Astrocyte (in vitro differentiated cells and primary cell): Measurements from ENCODE around the gene S100A9. TPM values are rescaled to one million over a fixed set of nuclear protein-coding genes. Genes with fewer than 3 reads are reported as not detected.

Experiments used
- DNase-seq: peaks from one replicate; pipeline ENCODE4 v3.0.0-alpha.2; 2010; ENCODE audit warnings: low read depth
- FAIRE-seq: peaks from 2 replicates; lab custom pipeline; 2011; peaks lifted over from hg19 to GRCh38; lab: Jason Lieb, UNC
- H2AFZ ChIP-seq: 2 replicates; pipeline ENCODE4 v1.6.0; 2012; ENCODE audit warnings: low read depth, low read length, inconsistent platforms
- H3K27ac ChIP-seq: 2 replicates; pipeline ENCODE4 v1.5.1; 2011; ENCODE audit warnings: low read depth, low read length, inconsistent platforms
- H3K27me3 ChIP-seq: 2 replicates; pipeline ENCODE4 v1.6.0; 2011; ENCODE audit warnings: low read length, inconsistent platforms; ENCODE audit not compliant: insufficient read depth
- H3K36me3 ChIP-seq: 2 replicates; pipeline ENCODE4 v1.5.1; 2011; ENCODE audit warnings: low read length, inconsistent platforms; ENCODE audit not compliant: insufficient read depth
- H3K4me1 ChIP-seq: 2 replicates; pipeline ENCODE4 v1.5.1; 2011; ENCODE audit warnings: low read length, inconsistent platforms; ENCODE audit not compliant: insufficient read depth
- H3K4me2 ChIP-seq: 2 replicates; pipeline ENCODE4 v1.6.0; 2012; ENCODE audit warnings: low read length, inconsistent platforms
- H3K4me3 ChIP-seq: 2 replicates; pipeline ENCODE4 v1.5.1; 2011; ENCODE audit warnings: low read depth, mild to moderate bottlenecking, low read length, inconsistent platforms; ENCODE audit not compliant: insufficient read depth
- H3K79me2 ChIP-seq: 2 replicates; pipeline ENCODE4 v1.6.0; 2012; ENCODE audit warnings: mild to moderate bottlenecking, low read length, inconsistent platforms; ENCODE audit not compliant: insufficient read depth
- H3K9ac ChIP-seq: 2 replicates; pipeline ENCODE4 v1.6.0; 2012; ENCODE audit warnings: mild to moderate bottlenecking, low read length, inconsistent platforms
- H3K9me3 ChIP-seq: 2 replicates; pipeline ENCODE4 v1.5.1; 2012; ENCODE audit warnings: low read depth, mild to moderate bottlenecking, low read length, inconsistent platforms; ENCODE audit not compliant: insufficient read depth
- H4K20me1 ChIP-seq: 2 replicates; pipeline ENCODE4 v1.6.0; 2012; ENCODE audit warnings: low read length, inconsistent platforms; ENCODE audit not compliant: insufficient read depth
- H3K27ac Mint-ChIP-seq: one replicate; pipeline ENCODE4 v1.8.0; 2021; ENCODE audit warnings: mild to moderate bottlenecking, mixed read lengths; ENCODE audit not compliant: unreplicated experiment
- H3K27me3 Mint-ChIP-seq: one replicate; pipeline ENCODE4 v1.8.0; 2021; ENCODE audit warnings: low read depth, mixed read lengths; ENCODE audit not compliant: unreplicated experiment
- H3K36me3 Mint-ChIP-seq: one replicate; pipeline ENCODE4 v1.8.0; 2021; ENCODE audit warnings: low read depth, mixed read lengths; ENCODE audit not compliant: unreplicated experiment
- H3K4me1 Mint-ChIP-seq: one replicate; pipeline ENCODE4 v1.8.0; 2021; ENCODE audit warnings: low read depth, mixed read lengths; ENCODE audit not compliant: unreplicated experiment
- H3K4me3 Mint-ChIP-seq: one replicate; pipeline ENCODE4 v1.8.0; 2021; ENCODE audit warnings: mild to moderate bottlenecking, moderate library complexity, mixed read lengths; ENCODE audit not compliant: unreplicated experiment
- H3K9me3 Mint-ChIP-seq: one replicate; pipeline ENCODE4 v1.8.0; 2021; ENCODE audit warnings: mild to moderate bottlenecking, mixed read lengths; ENCODE audit not compliant: unreplicated experiment
- CTCF ChIP-seq: IDR thresholded peaks from 2 replicates; pipeline ENCODE4 v1.5.1; 2011; ENCODE audit warnings: low read depth, mild to moderate bottlenecking, inconsistent platforms, low read length, moderate library complexity; ENCODE audit not compliant: insufficient read depth
- EZH2 ChIP-seq: IDR thresholded peaks from 2 replicates; pipeline ENCODE4 v1.6.1; 2012; ENCODE audit warnings: mild to moderate bottlenecking, low read length, inconsistent platforms; ENCODE audit not compliant: insufficient read depth
- total RNA-seq: library from RNA; stranded (reverse); gene quantifications from 2 replicates; pipeline ENCODE4 v1.2.1, GENCODE V29; 2021

The S100A9 gene
- total RNA-seq, 1 donor from 2014 or later, result 1.8 TPM

- Mint-ChIP-seq H3K27me3 (peaks cover 37% of the 10 kb centered on the region), H3K36me3 (no peaks in the 10 kb centered on the region), H3K4me3 (no peak overlapping the region), H3K27ac (no peak overlapping the region), H3K4me1 (peaks cover 12% of the 10 kb centered on the region), H3K9me3 (no peaks in the 10 kb centered on the region)
- Histone ChIP-seq H3K4me1 (no peaks in the 10 kb centered on the region), H3K9ac (no peak overlapping the region), H2AFZ (no peak overlapping the region), H3K27me3 (peaks cover under 1% of the 10 kb centered on the region), H4K20me1 (no peaks in the 10 kb centered on the region), H3K36me3 (no peaks in the 10 kb centered on the region), H3K4me3 (no peak overlapping the region), H3K27ac (no peak overlapping the region), H3K79me2 (no peaks in the 10 kb centered on the region), H3K9me3 (no peaks in the 10 kb centered on the region), H3K4me2 (no peak overlapping the region)
- FAIRE-seq, result no peak
- TF ChIP-seq EZH2, result no peak
- no peak for TF ChIP-seq CTCF
- no peak for DNase-seq
These were observed 13.6 kb upstream of the S100A9 start for GRCh38 chr1:153343811-153344717.

- Mint-ChIP-seq H3K4me3 (no peak overlapping the region), H3K4me1 (peaks cover 12% of the 10 kb centered on the region), H3K27me3 (peaks cover 43% of the 10 kb centered on the region), H3K36me3 (no peaks in the 10 kb centered on the region), H3K9me3 (no peaks in the 10 kb centered on the region), H3K27ac (no peak overlapping the region)
- peaks cover 2% of the 10 kb centered on the region for H3K27me3 ChIP-seq
- H4K20me1 ChIP-seq, result no peaks in the 10 kb centered on the region
- H3K9ac ChIP-seq, result no peak overlapping the region
- FAIRE-seq (no peak), DNase-seq (no peak)
- no peaks in the 10 kb centered on the region for H3K4me1 ChIP-seq
- TF ChIP-seq CTCF (no peak), EZH2 (no peak)
- no peak overlapping the region for H3K4me2 ChIP-seq
- no peak overlapping the region for H2AFZ ChIP-seq
- no peaks in the 10 kb centered on the region for H3K36me3 ChIP-seq
- H3K27ac ChIP-seq, result no peak overlapping the region
- no peak overlapping the region for H3K4me3 ChIP-seq
- no peaks in the 10 kb centered on the region for H3K9me3 ChIP-seq
- no peaks in the 10 kb centered on the region for H3K79me2 ChIP-seq
These were observed 13.0 kb upstream of the S100A9 start for GRCh38 chr1:153344718-153345025.
